ENCODE results near the gene EIF4B.
A peak's percentile ranks its signal among the peaks of the same experiment; 100 is the strongest.

Gene EIF4B

DNA sequence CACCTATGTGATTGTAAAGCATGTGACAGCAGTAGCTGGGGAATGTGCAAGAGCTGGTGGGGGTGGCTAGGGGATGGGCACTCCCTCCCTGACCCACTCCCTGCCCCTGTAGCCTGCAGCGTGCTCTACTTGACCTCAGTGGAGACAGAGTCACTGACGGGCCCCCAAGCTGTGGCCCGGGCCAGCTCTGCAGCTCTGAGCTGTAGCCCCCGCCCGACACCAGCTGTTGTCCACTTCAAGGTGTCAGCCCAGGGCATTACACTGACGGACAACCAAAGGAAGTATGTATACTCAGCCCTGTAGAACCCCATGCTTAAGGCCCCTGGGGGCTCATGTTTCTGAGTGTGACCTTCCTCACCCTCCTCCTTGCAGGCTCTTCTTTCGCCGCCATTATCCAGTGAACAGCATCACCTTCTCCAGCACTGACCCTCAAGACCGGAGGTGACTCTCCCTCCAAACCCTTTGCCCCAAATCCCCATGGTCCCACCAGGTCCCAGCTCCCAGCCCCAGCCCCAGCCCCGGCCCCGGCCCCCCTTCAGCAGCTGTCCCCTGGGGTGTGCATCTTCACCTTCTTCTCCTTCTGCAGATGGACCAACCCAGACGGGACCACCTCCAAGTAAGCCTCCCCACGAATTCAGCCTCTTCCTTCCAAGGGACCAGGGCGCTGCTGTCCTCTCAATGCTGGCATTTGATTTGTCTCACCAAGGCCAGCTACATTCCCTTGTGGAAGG lies 56.9 kb downstream of the EIF4B start:
- DNase-seq (ENCODE audit: low spot score): no peak
- H3K27ac ChIP-seq (replicated peaks; ENCODE audit: low read length): no peak overlapping the region
- peak overlapping the region; percentile 61 for H2AK5ac ChIP-seq (ENCODE audit: low read depth, low read length)
- H3K4ac ChIP-seq (ENCODE audit: low read length): no peak overlapping the region
- no CpG with 5 or more reads among the region's 14 CpGs for WGBS, 2 donors (ENCODE audit: extremely low coverage in 2 of 2, insufficient read length in 2 of 2, insufficient replicate concordance in 1 of 2)
- H4K8ac ChIP-seq (ENCODE audit: low read depth, low read length): no peak overlapping the region
- no peak overlapping the region for H3K9ac ChIP-seq (ENCODE audit: low read depth, low read length, poor library complexity)
- peaks cover 0 to 2% of the 10 kb centered on the region in 2 donors for H3K4me1 ChIP-seq (ENCODE audit: control insufficient read depth in 2 of 2, insufficient read depth in 1 of 2, low read depth in 1 of 2, low read length in 2 of 2)
- no peak overlapping the region for H3K4me3 ChIP-seq (ENCODE audit: low read length in 2 of 2)
- peaks cover 3 to 6% of the 10 kb centered on the region in 2 donors for H3K36me3 ChIP-seq (replicated peaks in 1 of 2; ENCODE audit: control insufficient read depth in 2 of 2, insufficient read depth in 2 of 2, low read length in 2 of 2)
- H2BK120ac ChIP-seq (ENCODE audit: low read depth, low read length): no peak overlapping the region
- no peaks in the 10 kb centered on the region for H3K27me3 ChIP-seq (ENCODE audit: control insufficient read depth in 3 of 3, insufficient read depth in 3 of 3, low read depth in 1 of 3, low read length in 3 of 3)
- no peak overlapping the region for H2BK12ac ChIP-seq (ENCODE audit: low read length)
- H3K23ac ChIP-seq (ENCODE audit: low read depth, low read length, poor library complexity): no peak overlapping the region
- no peak overlapping the region for H3K14ac ChIP-seq (ENCODE audit: low read length)
- no peak overlapping the region for H2BK5ac ChIP-seq (ENCODE audit: low read length)
- no peak overlapping the region for H2BK15ac ChIP-seq (ENCODE audit: low read length)
- no peak overlapping the region for H3K18ac ChIP-seq (ENCODE audit: low read length)
- no peaks in the 10 kb centered on the region for H3K79me1 ChIP-seq (ENCODE audit: low read depth, low read length)
- no peak overlapping the region for H2AFZ ChIP-seq (ENCODE audit: low read length)
- no peaks in the 10 kb centered on the region for H3K9me3 ChIP-seq (replicated peaks in 1 of 2; ENCODE audit: control insufficient read depth in 2 of 2, insufficient read depth in 1 of 2, low read depth in 1 of 2, low read length in 2 of 2)
- no peak overlapping the region for H4K91ac ChIP-seq (ENCODE audit: low read depth, low read length, poor library complexity)
- H3K4me2 ChIP-seq (ENCODE audit: insufficient read depth, low read length, poor library complexity, severe bottlenecking): no peak overlapping the region

DNA sequence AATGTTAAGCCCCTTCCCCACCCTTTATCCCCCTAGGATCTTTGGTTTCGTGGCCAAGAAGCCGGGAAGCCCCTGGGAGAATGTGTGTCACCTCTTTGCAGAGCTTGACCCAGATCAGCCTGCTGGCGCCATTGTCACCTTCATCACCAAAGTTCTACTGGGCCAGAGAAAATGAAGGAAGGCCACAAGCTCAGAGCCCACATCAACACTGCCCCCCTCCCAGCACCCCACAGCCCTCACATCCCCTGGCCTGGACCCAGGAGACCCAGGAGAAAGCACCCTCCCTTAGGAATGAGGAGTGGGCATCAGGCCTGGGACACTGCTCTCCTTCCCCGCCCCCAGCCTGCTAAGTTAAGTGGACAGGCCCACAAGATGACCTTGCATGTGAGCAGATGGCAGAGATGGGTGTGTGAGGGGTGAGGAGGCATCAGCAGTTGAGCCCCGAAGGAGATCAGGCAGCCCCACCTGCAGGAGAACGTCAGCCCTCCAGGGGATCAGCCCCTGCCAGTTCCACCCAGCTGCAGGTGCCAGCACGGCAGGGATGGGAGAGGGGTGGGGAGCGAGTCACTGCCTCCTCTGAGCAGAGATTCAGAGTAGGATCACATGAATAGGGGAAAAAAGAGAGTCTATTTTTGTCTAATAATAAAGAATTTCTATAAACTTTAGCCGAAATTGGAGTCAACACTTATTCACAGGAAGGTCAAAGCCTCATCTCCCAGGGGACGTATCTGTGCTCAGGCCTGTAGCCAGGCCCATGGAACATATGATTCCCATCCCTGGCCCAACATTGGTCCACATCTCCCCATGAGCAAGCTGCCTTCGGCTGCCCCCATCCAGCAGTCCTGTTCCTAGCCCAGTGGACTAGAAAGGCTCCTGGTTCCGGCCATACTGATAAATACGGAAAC lies 57.7 kb downstream of the EIF4B start:
- no CpG with 5 or more reads among the region's 13 CpGs for WGBS, 2 donors (ENCODE audit: extremely low coverage in 2 of 2, insufficient read length in 2 of 2, insufficient replicate concordance in 1 of 2)

DNA sequence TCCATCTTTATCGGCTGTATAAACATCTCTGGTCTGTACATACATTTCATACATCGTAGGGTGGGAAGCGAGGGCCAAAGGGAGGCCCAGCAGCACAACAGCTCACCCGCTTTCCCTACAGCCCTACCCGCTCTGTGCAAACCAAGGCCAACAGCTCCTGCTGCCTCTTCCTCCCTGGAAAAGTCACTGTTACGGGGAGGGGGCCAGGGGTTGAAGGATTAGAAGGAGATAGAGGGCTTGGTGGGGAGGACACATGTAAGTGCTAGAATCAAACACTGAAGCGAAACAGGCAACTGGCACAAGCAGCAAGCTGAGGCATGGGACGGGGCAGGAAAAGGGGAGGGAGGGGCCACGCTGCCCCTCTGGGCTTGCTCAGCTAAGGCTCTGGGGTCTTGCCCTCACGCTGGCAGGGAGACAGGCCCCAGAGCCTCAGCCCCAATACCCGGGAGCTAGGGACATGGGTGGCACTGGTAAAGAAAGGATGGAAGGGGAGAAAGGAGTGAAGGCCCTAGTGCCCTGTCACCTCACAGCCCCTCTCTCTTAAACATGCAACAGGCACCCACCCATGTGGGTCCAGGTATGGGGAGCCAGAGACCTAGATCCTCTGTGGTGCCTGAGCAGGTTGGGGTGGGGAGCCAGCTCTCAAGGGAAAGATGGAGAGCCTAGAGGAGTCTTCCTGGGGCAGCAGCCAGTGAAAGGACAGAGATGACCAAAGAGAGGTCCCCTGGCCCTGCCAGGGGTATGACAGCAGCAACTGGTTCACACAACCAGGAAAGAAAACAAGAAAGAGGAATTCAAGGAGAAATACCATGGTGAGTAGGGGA lies 58.6 kb downstream of the EIF4B start:
- no peak overlapping the region for H2AK5ac ChIP-seq (ENCODE audit: low read depth, low read length)

More for the DNA sequence above, 57.7 kb downstream of the EIF4B start:
- H2BK15ac ChIP-seq (ENCODE audit: low read length): no peak overlapping the region
- peak overlapping the region; percentile 17 for H4K8ac ChIP-seq (ENCODE audit: low read depth, low read length)
- DNase-seq (ENCODE audit: low spot score): no peak
- H3K9me3 ChIP-seq (replicated peaks in 1 of 2; ENCODE audit: control insufficient read depth in 2 of 2, insufficient read depth in 1 of 2, low read depth in 1 of 2, low read length in 2 of 2): no peaks in the 10 kb centered on the region
- peaks cover 3 to 6% of the 10 kb centered on the region in 2 donors for H3K36me3 ChIP-seq (replicated peaks in 1 of 2; ENCODE audit: control insufficient read depth in 2 of 2, insufficient read depth in 2 of 2, low read length in 2 of 2)
- no peak overlapping the region for H2BK120ac ChIP-seq (ENCODE audit: low read depth, low read length)
- H3K4me3 ChIP-seq (ENCODE audit: low read length in 2 of 2): no peak overlapping the region
- H2BK12ac ChIP-seq (ENCODE audit: low read length): peak overlapping the region; percentile 73
- H3K27ac ChIP-seq (replicated peaks; ENCODE audit: low read length): no peak overlapping the region
- no peak overlapping the region for H3K14ac ChIP-seq (ENCODE audit: low read length)
- H3K27me3 ChIP-seq (ENCODE audit: control insufficient read depth in 3 of 3, insufficient read depth in 3 of 3, low read depth in 1 of 3, low read length in 3 of 3): no peaks in the 10 kb centered on the region
- no peak overlapping the region for H2AFZ ChIP-seq (ENCODE audit: low read length)
- H4K91ac ChIP-seq (ENCODE audit: low read depth, low read length, poor library complexity): no peak overlapping the region
- no peak overlapping the region for H2BK5ac ChIP-seq (ENCODE audit: low read length)
- H3K4ac ChIP-seq (ENCODE audit: low read length): no peak overlapping the region
- no peak overlapping the region for H3K4me2 ChIP-seq (ENCODE audit: insufficient read depth, low read length, poor library complexity, severe bottlenecking)
- H3K9ac ChIP-seq (ENCODE audit: low read depth, low read length, poor library complexity): no peak overlapping the region
- peaks cover 0 to 4% of the 10 kb centered on the region in 2 donors for H3K4me1 ChIP-seq (ENCODE audit: control insufficient read depth in 2 of 2, insufficient read depth in 1 of 2, low read depth in 1 of 2, low read length in 2 of 2)
- peak overlapping the region; percentile 27 for H3K18ac ChIP-seq (ENCODE audit: low read length)
- no peak overlapping the region for H2AK5ac ChIP-seq (ENCODE audit: low read depth, low read length)
- H3K79me1 ChIP-seq (ENCODE audit: low read depth, low read length): no peaks in the 10 kb centered on the region
- H3K23ac ChIP-seq (ENCODE audit: low read depth, low read length, poor library complexity): no peak overlapping the region

More for the DNA sequence above, 58.6 kb downstream of the EIF4B start:
- Histone ChIP-seq H3K9ac (ENCODE audit: low read depth, low read length, poor library complexity) (no peak overlapping the region), H2BK120ac (ENCODE audit: low read depth, low read length) (no peak overlapping the region), H3K23ac (ENCODE audit: low read depth, low read length, poor library complexity) (no peak overlapping the region), H2BK12ac (ENCODE audit: low read length) (no peak overlapping the region), H3K4ac (ENCODE audit: low read length) (no peak overlapping the region), H2BK5ac (ENCODE audit: low read length) (no peak overlapping the region), H2AFZ (ENCODE audit: low read length) (no peak overlapping the region), H3K36me3 (replicated peaks in 1 of 2; ENCODE audit: control insufficient read depth in 2 of 2, insufficient read depth in 2 of 2, low read length in 2 of 2) (peaks cover 3 to 6% of the 10 kb centered on the region in 2 donors), H3K4me3 (ENCODE audit: low read length in 2 of 2) (no peak overlapping the region), H3K79me1 (ENCODE audit: low read depth, low read length) (no peaks in the 10 kb centered on the region), H3K4me1 (ENCODE audit: control insufficient read depth in 2 of 2, insufficient read depth in 1 of 2, low read depth in 1 of 2, low read length in 2 of 2) (peaks cover 0 to 8% of the 10 kb centered on the region in 2 donors), H3K18ac (ENCODE audit: low read length) (no peak overlapping the region), H3K4me2 (ENCODE audit: insufficient read depth, low read length, poor library complexity, severe bottlenecking) (no peak overlapping the region), H3K14ac (ENCODE audit: low read length) (no peak overlapping the region), H2BK15ac (ENCODE audit: low read length) (no peak overlapping the region), H3K9me3 (replicated peaks in 1 of 2; ENCODE audit: control insufficient read depth in 2 of 2, insufficient read depth in 1 of 2, low read depth in 1 of 2, low read length in 2 of 2) (no peaks in the 10 kb centered on the region), H3K27ac (replicated peaks; ENCODE audit: low read length) (no peak overlapping the region), H3K27me3 (ENCODE audit: control insufficient read depth in 3 of 3, insufficient read depth in 3 of 3, low read depth in 1 of 3, low read length in 3 of 3) (no peaks in the 10 kb centered on the region), H4K91ac (ENCODE audit: low read depth, low read length, poor library complexity) (no peak overlapping the region), H4K8ac (ENCODE audit: low read depth, low read length) (no peak overlapping the region)
- no CpG with 5 or more reads among the region's 11 CpGs for WGBS, 2 donors (ENCODE audit: extremely low coverage in 2 of 2, insufficient read length in 2 of 2, insufficient replicate concordance in 1 of 2)
- no peak for DNase-seq (ENCODE audit: low spot score)

Measured in neuronal stem cell (in vitro differentiated cells).